Measurements from ENCODE around the gene PHKB. TPM values are rescaled to one million over a fixed set of nuclear protein-coding genes. Genes with fewer than 3 reads are reported as not detected.
A peak's percentile ranks its signal among the peaks of the same experiment; 100 is the strongest.

Gene PHKB
- total RNA-seq, 1 donor from 2014 or later, result 44.5 TPM

DNA sequence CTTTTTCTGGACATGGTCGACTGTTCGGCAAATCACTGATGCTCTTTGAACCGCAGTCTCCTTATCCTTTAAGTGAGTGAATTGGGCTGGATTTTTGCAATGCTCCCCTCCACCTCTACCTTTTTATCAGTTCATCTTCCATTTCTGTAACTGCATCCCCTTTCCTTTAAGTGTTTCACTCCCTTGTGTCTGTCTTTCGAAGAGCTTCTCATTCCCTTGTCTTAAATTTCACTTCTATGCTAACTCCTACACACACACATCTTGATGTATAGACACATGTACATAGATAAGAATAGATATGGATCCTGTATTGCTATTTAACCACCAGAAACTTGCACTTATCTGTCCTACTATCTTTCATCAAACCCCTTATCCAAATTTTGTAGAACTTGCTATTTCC, 250.7 kb downstream of the PHKB start:
- Histone ChIP-seq H3K4me3 (ENCODE audit: low read depth, low read length) (no peak overlapping the region), H3K36me3 (ENCODE audit: control insufficient read depth, insufficient read depth, low read length) (no peaks in the 10 kb centered on the region), H3K27me3 (ENCODE audit: control insufficient read depth, insufficient read depth, low read length) (no peaks in the 10 kb centered on the region)
- FAIRE-seq, result no peak
- TF ChIP-seq, protein P1, sequence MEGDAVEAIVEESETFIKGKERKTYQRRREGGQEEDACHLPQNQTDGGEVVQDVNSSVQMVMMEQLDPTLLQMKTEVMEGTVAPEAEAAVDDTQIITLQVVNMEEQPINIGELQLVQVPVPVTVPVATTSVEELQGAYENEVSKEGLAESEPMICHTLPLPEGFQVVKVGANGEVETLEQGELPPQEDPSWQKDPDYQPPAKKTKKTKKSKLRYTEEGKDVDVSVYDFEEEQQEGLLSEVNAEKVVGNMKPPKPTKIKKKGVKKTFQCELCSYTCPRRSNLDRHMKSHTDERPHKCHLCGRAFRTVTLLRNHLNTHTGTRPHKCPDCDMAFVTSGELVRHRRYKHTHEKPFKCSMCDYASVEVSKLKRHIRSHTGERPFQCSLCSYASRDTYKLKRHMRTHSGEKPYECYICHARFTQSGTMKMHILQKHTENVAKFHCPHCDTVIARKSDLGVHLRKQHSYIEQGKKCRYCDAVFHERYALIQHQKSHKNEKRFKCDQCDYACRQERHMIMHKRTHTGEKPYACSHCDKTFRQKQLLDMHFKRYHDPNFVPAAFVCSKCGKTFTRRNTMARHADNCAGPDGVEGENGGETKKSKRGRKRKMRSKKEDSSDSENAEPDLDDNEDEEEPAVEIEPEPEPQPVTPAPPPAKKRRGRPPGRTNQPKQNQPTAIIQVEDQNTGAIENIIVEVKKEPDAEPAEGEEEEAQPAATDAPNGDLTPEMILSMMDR (IDR thresholded peaks at IDR 0.05; ENCODE audit: insufficient read depth, low read length, severe bottlenecking), result no peak
- no peak for DNase-seq (ENCODE audit: low read depth)

DNA sequence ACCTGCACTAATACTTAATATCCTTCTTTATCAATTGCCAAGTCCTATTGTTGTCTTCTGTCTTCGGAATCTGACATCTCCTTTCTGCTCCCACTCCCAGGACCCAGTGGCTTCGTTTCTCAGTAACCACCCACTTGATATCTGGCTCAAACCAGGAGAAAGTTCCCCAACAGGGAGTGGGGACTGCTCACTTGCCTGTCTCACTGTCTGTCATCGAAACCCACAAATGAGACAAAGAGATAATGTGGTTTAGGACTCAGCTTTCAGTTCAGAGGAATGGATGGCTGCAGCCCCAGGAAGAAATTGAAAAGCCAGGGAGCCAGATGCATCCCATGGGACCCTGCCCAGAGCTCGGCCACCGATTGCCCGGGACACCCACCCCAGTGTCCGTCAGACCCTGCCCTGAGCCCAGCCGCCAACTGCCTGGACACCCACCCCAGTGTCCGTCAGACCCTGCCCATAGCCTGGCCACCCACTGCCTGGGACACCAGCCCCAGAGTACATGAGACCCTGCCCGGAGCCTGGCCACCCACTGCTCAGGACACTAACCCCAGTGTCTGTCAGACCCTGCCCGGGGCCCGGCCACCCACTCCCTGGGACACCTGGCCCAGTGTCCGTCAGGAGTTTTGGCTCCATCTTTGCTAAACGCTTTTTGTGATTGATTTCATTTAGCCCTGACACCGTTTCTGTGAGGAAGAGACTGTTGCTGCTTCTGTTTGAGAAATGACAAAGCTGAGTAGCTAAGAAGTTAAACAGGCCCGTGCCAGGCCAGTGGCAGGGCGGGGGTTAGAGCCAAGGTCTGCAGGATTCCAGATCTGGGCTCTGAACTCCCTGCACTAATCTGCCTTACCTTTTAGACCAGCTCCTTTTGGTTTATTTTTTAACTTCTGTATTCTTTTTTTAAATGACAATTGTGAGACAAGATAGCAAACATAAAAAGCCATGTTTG, 251.4 kb downstream of the PHKB start:
- Histone ChIP-seq H3K27me3 (ENCODE audit: control insufficient read depth, insufficient read depth, low read length) (no peaks in the 10 kb centered on the region), H3K36me3 (ENCODE audit: control insufficient read depth, insufficient read depth, low read length) (no peaks in the 10 kb centered on the region), H3K4me3 (ENCODE audit: low read depth, low read length) (no peak overlapping the region)
- DNase-seq (ENCODE audit: low read depth) (no peak), FAIRE-seq (no peak)
- TF ChIP-seq, protein P1 (IDR thresholded peaks at IDR 0.05; ENCODE audit: insufficient read depth, low read length, severe bottlenecking), result no peak

DNA sequence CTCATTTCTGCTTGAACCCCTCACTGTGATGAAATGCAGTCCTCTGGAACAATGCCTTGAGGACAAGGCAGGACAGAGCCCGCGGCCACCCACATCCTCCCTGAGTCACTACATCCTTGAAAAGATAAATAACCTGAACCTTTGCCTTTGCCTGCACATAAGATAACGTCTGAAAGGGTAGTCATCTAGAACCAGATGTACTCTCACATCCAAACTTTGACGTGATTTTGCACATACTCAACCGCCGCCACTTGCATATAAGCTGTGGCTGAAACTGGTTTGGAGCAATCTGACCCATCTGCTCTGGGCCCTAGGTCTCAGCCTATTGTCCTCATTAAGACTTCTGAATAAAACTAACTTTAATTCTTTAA, 252.1 kb downstream of the PHKB start:
- no peaks in the 10 kb centered on the region for H3K27me3 ChIP-seq (ENCODE audit: control insufficient read depth, insufficient read depth, low read length)
- no peaks in the 10 kb centered on the region for H3K36me3 ChIP-seq (ENCODE audit: control insufficient read depth, insufficient read depth, low read length)
- DNase-seq (ENCODE audit: low read depth) (peak; percentile 90), FAIRE-seq (no peak)
- H3K4me3 ChIP-seq (ENCODE audit: low read depth, low read length), result no peak overlapping the region
- TF ChIP-seq, protein P1 (IDR thresholded peaks at IDR 0.05; ENCODE audit: insufficient read depth, low read length, severe bottlenecking), result no peak

DNA sequence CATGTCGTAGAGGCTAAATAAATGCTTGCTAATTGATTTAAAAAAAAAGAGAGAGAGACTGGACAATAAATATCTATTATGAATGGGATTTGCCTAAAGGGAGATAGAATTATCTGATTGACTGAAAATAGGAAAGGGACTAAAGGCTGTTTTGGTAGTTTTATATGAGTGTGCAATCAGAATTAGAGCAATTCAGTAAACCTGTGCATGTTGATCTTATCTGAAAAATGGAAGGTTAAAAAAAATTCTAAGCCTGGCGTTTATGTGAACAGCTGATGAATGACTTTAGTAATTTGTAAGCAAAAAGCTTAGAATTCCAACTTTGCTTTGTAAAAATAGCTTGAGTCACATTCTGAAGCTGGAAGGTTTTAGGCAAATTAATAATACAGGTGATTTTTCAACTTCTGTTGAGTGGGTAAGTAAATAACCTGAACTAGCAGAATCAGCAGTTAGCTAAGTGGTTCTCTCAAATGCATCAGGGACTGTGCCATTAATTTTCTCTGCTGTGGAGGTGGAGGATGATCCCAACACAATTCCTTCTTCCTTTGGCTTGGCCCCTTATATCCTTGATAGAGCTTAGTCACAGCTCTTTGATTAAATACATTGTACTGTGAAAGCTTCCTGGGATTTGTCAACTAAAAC, 254.4 kb downstream of the PHKB start:
- Histone ChIP-seq H3K27me3 (ENCODE audit: control insufficient read depth, insufficient read depth, low read length) (no peaks in the 10 kb centered on the region), H3K36me3 (ENCODE audit: control insufficient read depth, insufficient read depth, low read length) (no peaks in the 10 kb centered on the region), H3K4me3 (ENCODE audit: low read depth, low read length) (no peak overlapping the region)
- no peak for FAIRE-seq
- TF ChIP-seq, protein P1 (IDR thresholded peaks at IDR 0.05; ENCODE audit: insufficient read depth, low read length, severe bottlenecking), result no peak
- no peak for DNase-seq (ENCODE audit: low read depth)

DNA sequence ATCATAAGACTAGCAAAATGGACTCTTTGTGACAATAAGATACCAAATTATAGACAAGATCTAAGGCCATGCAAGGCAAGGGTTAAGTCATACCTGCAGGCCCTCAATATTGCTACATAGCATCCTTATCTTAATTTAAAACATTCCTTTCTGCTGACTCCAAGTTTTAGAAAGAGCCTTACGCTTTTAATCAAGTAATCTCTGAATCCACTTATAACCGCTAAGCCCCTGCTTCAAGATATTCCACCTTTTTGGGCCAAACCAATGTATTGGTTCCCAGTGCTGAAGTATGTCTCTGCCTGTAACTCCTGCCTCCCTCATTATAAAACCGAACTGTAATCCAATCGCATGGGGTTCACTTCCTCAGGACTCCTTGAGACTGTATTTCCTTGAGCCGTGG, 255.4 kb downstream of the PHKB start:
- Histone ChIP-seq H3K36me3 (ENCODE audit: control insufficient read depth, insufficient read depth, low read length) (no peaks in the 10 kb centered on the region), H3K27me3 (ENCODE audit: control insufficient read depth, insufficient read depth, low read length) (no peaks in the 10 kb centered on the region), H3K4me3 (ENCODE audit: low read depth, low read length) (no peak overlapping the region)
- FAIRE-seq, result no peak
- DNase-seq (ENCODE audit: low read depth), result peak; percentile 57
- TF ChIP-seq, protein P1 (IDR thresholded peaks at IDR 0.05; ENCODE audit: insufficient read depth, low read length, severe bottlenecking), result no peak
